Measurements from ENCODE around the gene HUS1B. TPM values are rescaled to one million over a fixed set of nuclear protein-coding genes. Genes with fewer than 3 reads are reported as not detected.

Gene HUS1B
- total and polyA plus RNA-seq, 9 of the 15 experiments (the other 6 are each of a cell fraction or from before 2014, with no cell fraction given) = 0.16 to 1.4 (median 0.38) TPM; not detected in 1

GRCh38 chr6:659716-660581, 3.0 kb upstream of the HUS1B start (continued):
- no peak for TF ChIP-seq TEAD1 (CRISPR knock-in tag; IDR thresholded peaks at IDR 0.05)
- TF ChIP-seq SMAD1 (IDR thresholded peaks at IDR 0.05; ENCODE audit: low read depth, low read length, partially characterized antibody) = no peak
- no peak for TF ChIP-seq TFE3 (CRISPR knock-in tag; IDR thresholded peaks at IDR 0.05)
- TF ChIP-seq NEUROD1 (IDR thresholded peaks at IDR 0.05; ENCODE audit: borderline replicate concordance, low read depth, low read length, partially characterized antibody) = no peak
- 0 out of 2 replicates have a peak, but pooled peaks have one; percentile 28 for TF ChIP-seq FOXO4 (CRISPR knock-in tag; IDR thresholded peaks at IDR 0.05)
- TF ChIP-seq CC2D1A (IDR thresholded peaks at IDR 0.05) = no peak
- TF ChIP-seq POLR3A (IDR thresholded peaks at IDR 0.05; ENCODE audit: borderline replicate concordance, extremely low read depth, insufficient read depth, insufficient read length) = no peak
- TF ChIP-seq MAFK (IDR thresholded peaks at IDR 0.05; ENCODE audit: low read length) = peak; percentile 51; the same call in 1 of the 2 replicates
- TF ChIP-seq BCL6 (CRISPR knock-in tag; IDR thresholded peaks at IDR 0.05) = no peak
- peak; percentile 98 for TF ChIP-seq NFIC (IDR thresholded peaks at IDR 0.05)
- no peak for TF ChIP-seq ZNF507 (tag; conservative IDR thresholded peaks at IDR 0.05)
- TF ChIP-seq E2F6 (IDR thresholded peaks at IDR 0.05; ENCODE audit: borderline replicate concordance in 1 of 2, extremely low read depth in 1 of 2, insufficient read depth in 1 of 2, insufficient read length in 1 of 2, low read depth in 1 of 2, low read length in 1 of 2, poor library complexity in 1 of 2, severe bottlenecking in 1 of 2) = no peak
- TF ChIP-seq C11orf30 (IDR thresholded peaks at IDR 0.05; ENCODE audit: low read depth) = peak; percentile 65
- TF ChIP-seq PHB (CRISPR knock-in tag; IDR thresholded peaks at IDR 0.05) = no peak
- no peak for TF ChIP-seq ILF3 (IDR thresholded peaks at IDR 0.05; ENCODE audit: borderline replicate concordance)
- peak; percentile 69 for TF ChIP-seq VEZF1 (CRISPR knock-in tag; IDR thresholded peaks at IDR 0.05)
- TF ChIP-seq EP400 (IDR thresholded peaks at IDR 0.05) = no peak
- TF ChIP-seq RBM15 (IDR thresholded peaks at IDR 0.05; ENCODE audit: insufficient read depth, low read length) = no peak
